Bronchial epithelial cell (primary cell): Measurements from ENCODE around the gene ZNF652. TPM values are rescaled to one million over a fixed set of nuclear protein-coding genes. Genes with fewer than 3 reads are reported as not detected.
"Not testable (repeated sequence)": the region's sequence is repeated elsewhere in the genome, so short reads cannot be mapped to it uniquely, and the experiment has no call there.

Experiments used
- DNase-seq: peaks from one replicate; pipeline ENCODE4 v3.0.0-alpha.2; 2010; ENCODE audit warnings: low read depth
- FAIRE-seq: peaks from 2 replicates; lab custom pipeline; 2011; peaks lifted over from hg19 to GRCh38; lab: Jason Lieb, UNC
- H3K27me3 ChIP-seq: 2 replicates; pipeline ENCODE4 v1.5.1; 2011; ENCODE audit warnings: low read length; ENCODE audit not compliant: control insufficient read depth, insufficient read depth
- H3K36me3 ChIP-seq: 2 replicates; pipeline ENCODE4 v1.5.1; 2011; ENCODE audit warnings: low read length; ENCODE audit not compliant: control insufficient read depth, insufficient read depth
- H3K4me3 ChIP-seq: 2 replicates; pipeline ENCODE4 v1.5.1; 2011; ENCODE audit warnings: mild to moderate bottlenecking, low read depth, low read length, control low read depth
- CTCF ChIP-seq: IDR thresholded peaks from 2 replicates; pipeline ENCODE4 v1.5.1; 2011; ENCODE audit warnings: mild to moderate bottlenecking, moderate library complexity, low read length, control low read depth, inconsistent platforms; ENCODE audit not compliant: insufficient read depth, severe bottlenecking
- total RNA-seq: library from RNA; depleted of rRNA; stranded (reverse); fragments of >200 nt; gene quantifications from 2 replicates; pipeline ENCODE4 v1.2.1, GENCODE V29; 2014

ZNF652 gene
- total RNA-seq, 1 donor from 2014 or later: 5.3 TPM

- DNase-seq (no peak), FAIRE-seq (no peak)
- no peak for TF ChIP-seq CTCF
- no peak overlapping the region for H3K4me3 ChIP-seq
- H3K36me3 ChIP-seq: no peaks in the 10 kb centered on the region
- H3K27me3 ChIP-seq: no peaks in the 10 kb centered on the region
Observed at GRCh38 chr17:49280061-49280460, 82.0 kb downstream of the ZNF652 start.

GRCh38 chr17:49279263-49280015 lies 82.6 kb downstream of the ZNF652 start:
- DNase-seq, FAIRE-seq, H3K36me3 ChIP-seq, H3K27me3 ChIP-seq, H3K4me3 ChIP-seq: not testable (repeated sequence)

GRCh38 chr17:49278076-49278475 lies 84.0 kb downstream of the ZNF652 start:
- no peaks in the 10 kb centered on the region for H3K36me3 ChIP-seq
- FAIRE-seq: no peak
- no peak for TF ChIP-seq CTCF
- no peaks in the 10 kb centered on the region for H3K27me3 ChIP-seq
- no peak for DNase-seq
- H3K4me3 ChIP-seq: no peak overlapping the region

GRCh38 chr17:49277638-49278037 lies 84.4 kb downstream of the ZNF652 start:
- FAIRE-seq (no peak), DNase-seq (peak; percentile 67)
- H3K4me3 ChIP-seq: no peak overlapping the region
- no peaks in the 10 kb centered on the region for H3K27me3 ChIP-seq
- TF ChIP-seq CTCF: no peak
- H3K36me3 ChIP-seq: no peaks in the 10 kb centered on the region

- not testable (repeated sequence) for DNase-seq, H3K36me3 ChIP-seq, H3K4me3 ChIP-seq, FAIRE-seq, H3K27me3 ChIP-seq
Observed at GRCh38 chr17:49275981-49276380, 86.1 kb downstream of the ZNF652 start.

GRCh38 chr17:49269356-49269755 lies 92.7 kb downstream of the ZNF652 start:
- no peaks in the 10 kb centered on the region for H3K36me3 ChIP-seq
- no peak for FAIRE-seq

More at GRCh38 chr17:49269356-49269755, 92.7 kb downstream of the ZNF652 start:
- TF ChIP-seq CTCF: no peak
- no peak for DNase-seq
- Histone ChIP-seq H3K4me3 (no peak overlapping the region), H3K27me3 (no peaks in the 10 kb centered on the region)
